DOHH2 (cell line): ENCODE measurements around the gene TCF7.

ENCODE experiments used
- H3F3A ChIP-seq: fragments of 200-600 bp; sonication (generic), shearing (Covaris generic); 2 replicates; pipeline ENCODE4 v1.6.0; 2016; ENCODE audit warnings: antibody characterized with exemption, mild to moderate bottlenecking; ENCODE audit not compliant: control insufficient read depth, insufficient read depth
- H3K27ac ChIP-seq: fragments of 200-600 bp; sonication (generic); 2 replicates; pipeline ENCODE4 v1.5.1; 2014; ENCODE audit warnings: low read depth, mild to moderate bottlenecking, low read length, moderate library complexity
- H3K27me3 ChIP-seq: fragments of 200-600 bp; sonication (generic); 2 replicates; pipeline ENCODE4 v1.6.1; 2014; ENCODE audit warnings: mild to moderate bottlenecking, low read length, mixed read lengths; ENCODE audit not compliant: control insufficient read depth
- H3K36me3 ChIP-seq: fragments of 200-600 bp; sonication (generic); 2 replicates; pipeline ENCODE4 v1.6.1; 2014; ENCODE audit warnings: mild to moderate bottlenecking, low read length, moderate library complexity, mixed read lengths; ENCODE audit not compliant: control insufficient read depth
- H3K4me1 ChIP-seq: fragments of 200-600 bp; sonication (generic); 2 replicates; pipeline ENCODE4 v1.6.1; 2014; ENCODE audit warnings: mild to moderate bottlenecking, low read length, mixed read lengths; ENCODE audit not compliant: control insufficient read depth
- H3K4me2 ChIP-seq: fragments of 200-600 bp; sonication (generic); 2 replicates; pipeline ENCODE4 v1.6.0; 2014; ENCODE audit warnings: mild to moderate bottlenecking, low read length, moderate library complexity
- H3K4me3 ChIP-seq: fragments of 200-600 bp; sonication (generic); 2 replicates; pipeline ENCODE4 v1.5.1; 2014; ENCODE audit warnings: mild to moderate bottlenecking, low read length, mixed read lengths
- H3K79me2 ChIP-seq: fragments of 200-600 bp; sonication (generic); 2 replicates; pipeline ENCODE4 v1.6.1; 2014; ENCODE audit warnings: mild to moderate bottlenecking, low read length, mixed read lengths; ENCODE audit not compliant: control insufficient read depth
- H3K9me2 ChIP-seq: fragments of 200-600 bp; sonication (generic); replicated peaks from 2 replicates; pipeline ENCODE4 v1.6.1; 2014; ENCODE audit warnings: mild to moderate bottlenecking, low read length, mixed read lengths; ENCODE audit not compliant: control insufficient read depth
- H3K9me3 ChIP-seq: fragments of 200-600 bp; sonication (generic); 2 replicates; pipeline ENCODE4 v1.6.1; 2014; ENCODE audit warnings: antibody characterized with exemption, low read length, mixed read lengths; ENCODE audit not compliant: control insufficient read depth, insufficient read depth
- H4K20me1 ChIP-seq: fragments of 200-600 bp; sonication (generic); 2 replicates; pipeline ENCODE4 v1.6.0; 2014; ENCODE audit warnings: low read depth, mild to moderate bottlenecking, antibody characterized with exemption, low read length, moderate library complexity; ENCODE audit not compliant: control insufficient read depth, insufficient read depth
- EZH2phosphoT487 ChIP-seq: fragments of 200-600 bp; sonication (generic); IDR thresholded peaks from 2 replicates; pipeline ENCODE4 v1.6.1; 2017; ENCODE audit warnings: borderline replicate concordance, mild to moderate bottlenecking, antibody characterized with exemption, low read length, moderate library complexity, mixed read lengths
- TF ChIP-seq, protein P1 (sequence below): fragments of 200-600 bp; sonication (generic); IDR thresholded peaks from one replicate; pipeline ENCODE4 v1.5.1; 2014; ENCODE audit warnings: antibody characterized with exemption, mild to moderate bottlenecking, low read depth, low read length; ENCODE audit not compliant: poor library complexity, severe bottlenecking

Gene TCF7

GRCh38 chr5:134125039-134126015 is 10.8 kb downstream of the TCF7 start:
- Histone ChIP-seq H3K79me2 (no peaks in the 10 kb centered on the region), H3K4me2 (no peak overlapping the region), H3K36me3 (no peaks in the 10 kb centered on the region), H3K27ac (no peak overlapping the region), H3K27me3 (peaks cover 7% of the 10 kb centered on the region; the same call in 1 of the 2 replicates), H3K9me2 (no peaks in the 10 kb centered on the region), H3F3A (no peaks in the 10 kb centered on the region), H3K9me3 (no peaks in the 10 kb centered on the region), H3K4me1 (peaks cover 9% of the 10 kb centered on the region), H3K4me3 (no peak overlapping the region), H4K20me1 (peaks cover 6% of the 10 kb centered on the region; the same call in 1 of the 2 replicates)
- TF ChIP-seq EZH2phosphoT487 = no peak
- TF ChIP-seq, protein P1, sequence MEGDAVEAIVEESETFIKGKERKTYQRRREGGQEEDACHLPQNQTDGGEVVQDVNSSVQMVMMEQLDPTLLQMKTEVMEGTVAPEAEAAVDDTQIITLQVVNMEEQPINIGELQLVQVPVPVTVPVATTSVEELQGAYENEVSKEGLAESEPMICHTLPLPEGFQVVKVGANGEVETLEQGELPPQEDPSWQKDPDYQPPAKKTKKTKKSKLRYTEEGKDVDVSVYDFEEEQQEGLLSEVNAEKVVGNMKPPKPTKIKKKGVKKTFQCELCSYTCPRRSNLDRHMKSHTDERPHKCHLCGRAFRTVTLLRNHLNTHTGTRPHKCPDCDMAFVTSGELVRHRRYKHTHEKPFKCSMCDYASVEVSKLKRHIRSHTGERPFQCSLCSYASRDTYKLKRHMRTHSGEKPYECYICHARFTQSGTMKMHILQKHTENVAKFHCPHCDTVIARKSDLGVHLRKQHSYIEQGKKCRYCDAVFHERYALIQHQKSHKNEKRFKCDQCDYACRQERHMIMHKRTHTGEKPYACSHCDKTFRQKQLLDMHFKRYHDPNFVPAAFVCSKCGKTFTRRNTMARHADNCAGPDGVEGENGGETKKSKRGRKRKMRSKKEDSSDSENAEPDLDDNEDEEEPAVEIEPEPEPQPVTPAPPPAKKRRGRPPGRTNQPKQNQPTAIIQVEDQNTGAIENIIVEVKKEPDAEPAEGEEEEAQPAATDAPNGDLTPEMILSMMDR = no peak

- TF ChIP-seq, protein P1 = no peak
- no peak for TF ChIP-seq EZH2phosphoT487
- Histone ChIP-seq H3K4me1 (peaks cover 8% of the 10 kb centered on the region), H3K9me2 (no peaks in the 10 kb centered on the region), H3K27me3 (peaks cover 2% of the 10 kb centered on the region; the same call in 1 of the 2 replicates), H4K20me1 (0 out of 2 replicates have a peak, but pooled peaks cover 4% of the 10 kb centered on the region), H3K4me2 (no peak overlapping the region), H3K9me3 (no peaks in the 10 kb centered on the region), H3K4me3 (no peak overlapping the region), H3K36me3 (no peaks in the 10 kb centered on the region), H3F3A (no peaks in the 10 kb centered on the region), H3K27ac (no peak overlapping the region), H3K79me2 (no peaks in the 10 kb centered on the region)
Measured at GRCh38 chr5:134127376-134127861, 12.9 kb downstream of the TCF7 start.

DNA sequence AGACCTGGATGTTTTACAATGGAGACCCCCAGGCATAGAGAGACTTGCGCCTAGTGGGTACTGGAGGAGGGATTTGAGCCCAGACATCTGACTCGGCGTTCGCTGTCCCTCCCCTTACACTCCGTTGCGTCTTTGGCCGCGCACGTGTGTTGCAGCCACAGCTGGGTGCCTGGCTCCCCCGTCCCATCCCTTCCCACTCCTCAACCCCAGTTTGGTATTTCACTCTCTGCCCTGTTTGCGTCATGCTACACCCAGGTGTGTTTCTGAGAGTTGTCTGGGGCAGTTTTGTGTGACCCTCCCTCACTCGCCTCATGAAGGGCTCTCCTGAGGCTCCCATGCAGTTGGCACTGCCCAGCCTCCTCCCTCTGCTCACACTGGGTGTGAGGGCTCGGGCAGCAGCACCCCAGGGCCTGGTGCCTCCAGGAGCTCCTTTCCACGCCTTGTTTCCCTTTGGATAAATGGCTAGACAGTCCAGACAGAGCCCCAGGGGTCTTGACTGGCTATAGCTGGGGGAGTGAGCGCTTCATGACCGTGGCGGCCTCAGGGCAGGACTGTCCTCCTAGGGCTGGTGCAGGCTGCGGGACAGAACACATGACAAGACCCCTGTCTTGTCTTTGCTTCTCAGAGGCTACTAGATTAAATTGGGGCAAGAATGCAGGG is 13.6 kb downstream of the TCF7 start:
- TF ChIP-seq, protein P1 = no peak
- no peak for TF ChIP-seq EZH2phosphoT487
- H3K9me3 ChIP-seq = no peaks in the 10 kb centered on the region
- no peaks in the 10 kb centered on the region for H3F3A ChIP-seq
- H3K4me1 ChIP-seq = 0 out of 2 replicates have a peak, but pooled peaks cover 3% of the 10 kb centered on the region
- H3K4me2 ChIP-seq = no peak overlapping the region
- H3K4me3 ChIP-seq = no peak overlapping the region
- no peaks in the 10 kb centered on the region for H3K27me3 ChIP-seq
- no peak overlapping the region for H3K27ac ChIP-seq
- no peaks in the 10 kb centered on the region for H3K9me2 ChIP-seq
- H3K36me3 ChIP-seq = no peaks in the 10 kb centered on the region
- no peaks in the 10 kb centered on the region for H3K79me2 ChIP-seq
- 0 out of 2 replicates have a peak, but pooled peaks cover 4% of the 10 kb centered on the region for H4K20me1 ChIP-seq
